SK-N-MC (cell line): ENCODE results near the gene ANK3.
"Not testable (repeated sequence)": the region's sequence is repeated elsewhere in the genome, so short reads cannot be mapped to it uniquely, and the experiment has no call there.

ENCODE experiments used
- DNase-seq: peaks from one replicate; pipeline ENCODE4 v3.0.0-alpha.2; 2011; ENCODE audit warnings: low read depth, low spot score
- H3K27ac ChIP-seq: fragments of 200-600 bp; sonication (generic); 2 replicates; pipeline ENCODE4 v1.5.1; 2016; ENCODE audit warnings: mixed run types
- H3K36me3 ChIP-seq: fragments of 200-600 bp; sonication (generic); 2 replicates; pipeline ENCODE4 v1.6.1; 2017; ENCODE audit warnings: antibody characterized with exemption, low read length, mixed read lengths; ENCODE audit not compliant: insufficient read depth
- H3K4me3 ChIP-seq: fragments of 200-600 bp; sonication (generic); 2 replicates; pipeline ENCODE4 v1.5.1; 2016
- H3K9ac ChIP-seq: fragments of 200-600 bp; sonication (generic); 2 replicates; pipeline ENCODE4 v1.8.0; 2017; ENCODE audit warnings: mixed run types, mixed read lengths; ENCODE audit not compliant: insufficient read length
- H3K9me3 ChIP-seq: fragments of 200-600 bp; sonication (generic); 2 replicates; pipeline ENCODE4 v1.6.1; 2017; ENCODE audit warnings: low read depth, mild to moderate bottlenecking, antibody characterized with exemption, low read length, moderate library complexity, mixed read lengths
- EZH2 ChIP-seq: fragments of 200-600 bp; sonication (generic); IDR thresholded peaks from one replicate; pipeline ENCODE4 v1.6.1; 2017; ENCODE audit warnings: antibody characterized with exemption
- FOXP2 ChIP-seq: optimal IDR thresholded peaks from 2 replicates; pipeline ENCODE3; 2011; ENCODE audit warnings: mild to moderate bottlenecking, moderate library complexity; ENCODE audit not compliant: insufficient read depth; ENCODE audit errors: extremely low read length, control extremely low read depth
- POLR2AphosphoS5 ChIP-seq: IDR thresholded peaks from 2 replicates; pipeline ENCODE4 v1.6.1; 2012; ENCODE audit warnings: mild to moderate bottlenecking, low read depth, low read length, borderline replicate concordance

Gene ANK3

GRCh38 chr10:60295028-60295937 lies 94.4 kb downstream of the ANK3 start:
- DNase-seq = no peak
- no peak overlapping the region for H3K4me3 ChIP-seq
- no peak overlapping the region for H3K27ac ChIP-seq
- no peaks in the 10 kb centered on the region for H3K36me3 ChIP-seq
- no peak overlapping the region for H3K9ac ChIP-seq
- no peak for TF ChIP-seq POLR2AphosphoS5
- TF ChIP-seq FOXP2 = no peak
- no peak for TF ChIP-seq EZH2
- H3K9me3 ChIP-seq = no peaks in the 10 kb centered on the region

- no peak overlapping the region for H3K27ac ChIP-seq
- H3K4me3 ChIP-seq = no peak overlapping the region
- TF ChIP-seq POLR2AphosphoS5 (no peak), FOXP2 (no peak), EZH2 (no peak)
Measured at GRCh38 chr10:60293581-60294175, 96.0 kb downstream of the ANK3 start.

GRCh38 chr10:60292998-60293397 lies 96.7 kb downstream of the ANK3 start:
- Histone ChIP-seq H3K9ac (no peak overlapping the region), H3K9me3 (no peaks in the 10 kb centered on the region), H3K4me3 (no peak overlapping the region), H3K36me3 (no peaks in the 10 kb centered on the region), H3K27ac (no peak overlapping the region)
- no peak for DNase-seq
- TF ChIP-seq EZH2 = no peak
- TF ChIP-seq POLR2AphosphoS5 = no peak

More at GRCh38 chr10:60293581-60294175, 96.0 kb downstream of the ANK3 start:
- Histone ChIP-seq H3K36me3 (no peaks in the 10 kb centered on the region), H3K9me3 (no peaks in the 10 kb centered on the region), H3K9ac (no peak overlapping the region)
- DNase-seq = no peak

- H3K9me3 ChIP-seq, DNase-seq, H3K36me3 ChIP-seq, H3K27ac ChIP-seq, H3K4me3 ChIP-seq, H3K9ac ChIP-seq: not testable (repeated sequence)
Measured at GRCh38 chr10:60292536-60292935, 97.1 kb downstream of the ANK3 start.

GRCh38 chr10:60291344-60291930 lies 98.2 kb downstream of the ANK3 start:
- Histone ChIP-seq H3K9ac (no peak overlapping the region), H3K27ac (no peak overlapping the region), H3K36me3 (no peaks in the 10 kb centered on the region), H3K4me3 (no peak overlapping the region), H3K9me3 (no peaks in the 10 kb centered on the region)
- DNase-seq = no peak
- TF ChIP-seq FOXP2 (no peak), EZH2 (no peak), POLR2AphosphoS5 (no peak)

GRCh38 chr10:60290558-60290957 lies 99.1 kb downstream of the ANK3 start:
- DNase-seq = no peak
- Histone ChIP-seq H3K9me3 (no peaks in the 10 kb centered on the region), H3K4me3 (no peak overlapping the region), H3K27ac (no peak overlapping the region), H3K9ac (no peak overlapping the region), H3K36me3 (no peaks in the 10 kb centered on the region)
- TF ChIP-seq EZH2 = no peak
- no peak for TF ChIP-seq FOXP2
- TF ChIP-seq POLR2AphosphoS5 = no peak

- Histone ChIP-seq H3K9ac (no peak overlapping the region), H3K9me3 (no peaks in the 10 kb centered on the region), H3K27ac (no peak overlapping the region), H3K4me3 (no peak overlapping the region), H3K36me3 (no peaks in the 10 kb centered on the region)
- TF ChIP-seq FOXP2 (no peak), EZH2 (no peak), POLR2AphosphoS5 (no peak)
- DNase-seq = no peak
Measured at GRCh38 chr10:60289800-60290199, 99.9 kb downstream of the ANK3 start.

GRCh38 chr10:60288256-60288655 lies 101.4 kb downstream of the ANK3 start:
- Histone ChIP-seq H3K4me3 (no peak overlapping the region), H3K9me3 (no peaks in the 10 kb centered on the region), H3K27ac (no peak overlapping the region), H3K9ac (no peak overlapping the region), H3K36me3 (no peaks in the 10 kb centered on the region)
- TF ChIP-seq POLR2AphosphoS5 = no peak
- TF ChIP-seq EZH2 = no peak
- no peak for TF ChIP-seq FOXP2
- DNase-seq = no peak

- no peak overlapping the region for H3K27ac ChIP-seq
- H3K36me3 ChIP-seq = no peaks in the 10 kb centered on the region
- H3K4me3 ChIP-seq = no peak overlapping the region
- H3K9me3 ChIP-seq = no peaks in the 10 kb centered on the region
- TF ChIP-seq FOXP2 (no peak), POLR2AphosphoS5 (no peak), EZH2 (no peak)
- no peak for DNase-seq
- no peak overlapping the region for H3K9ac ChIP-seq
Measured at GRCh38 chr10:60286559-60286958, 103.1 kb downstream of the ANK3 start.
